HUES48 (cell line): ENCODE data around the gene WNT3A.
A peak's percentile ranks its signal among the peaks of the same experiment; 100 is the strongest.

ENCODE experiments used
- H3K27ac ChIP-seq: one replicate; pipeline ENCODE4 v1.7.0; 2013; ENCODE audit warnings: low read depth, low read length, inconsistent platforms
- H3K27me3 ChIP-seq: 2 replicates; pipeline ENCODE4 v1.6.1; 2013; ENCODE audit warnings: mild to moderate bottlenecking, low read length; ENCODE audit not compliant: control insufficient read depth, insufficient read depth
- H3K36me3 ChIP-seq: 2 replicates; pipeline ENCODE4 v1.6.1; 2013; ENCODE audit warnings: low read length; ENCODE audit not compliant: control insufficient read depth, insufficient read depth
- H3K4me1 ChIP-seq: 2 replicates; pipeline ENCODE4 v1.6.1; 2013; ENCODE audit warnings: mild to moderate bottlenecking, low read length; ENCODE audit not compliant: control insufficient read depth, insufficient read depth
- H3K4me3 ChIP-seq: 2 replicates; pipeline ENCODE4 v1.5.1; 2013; ENCODE audit warnings: mild to moderate bottlenecking, low read depth, low read length
- H3K9ac ChIP-seq: 2 replicates; pipeline ENCODE4 v1.6.1; 2013; ENCODE audit warnings: mild to moderate bottlenecking, low read depth, low read length, moderate library complexity
- H3K9me3 ChIP-seq: 2 replicates; pipeline ENCODE4 v1.6.1; 2013; ENCODE audit warnings: low read length; ENCODE audit not compliant: control insufficient read depth, insufficient read depth

The WNT3A gene

DNA sequence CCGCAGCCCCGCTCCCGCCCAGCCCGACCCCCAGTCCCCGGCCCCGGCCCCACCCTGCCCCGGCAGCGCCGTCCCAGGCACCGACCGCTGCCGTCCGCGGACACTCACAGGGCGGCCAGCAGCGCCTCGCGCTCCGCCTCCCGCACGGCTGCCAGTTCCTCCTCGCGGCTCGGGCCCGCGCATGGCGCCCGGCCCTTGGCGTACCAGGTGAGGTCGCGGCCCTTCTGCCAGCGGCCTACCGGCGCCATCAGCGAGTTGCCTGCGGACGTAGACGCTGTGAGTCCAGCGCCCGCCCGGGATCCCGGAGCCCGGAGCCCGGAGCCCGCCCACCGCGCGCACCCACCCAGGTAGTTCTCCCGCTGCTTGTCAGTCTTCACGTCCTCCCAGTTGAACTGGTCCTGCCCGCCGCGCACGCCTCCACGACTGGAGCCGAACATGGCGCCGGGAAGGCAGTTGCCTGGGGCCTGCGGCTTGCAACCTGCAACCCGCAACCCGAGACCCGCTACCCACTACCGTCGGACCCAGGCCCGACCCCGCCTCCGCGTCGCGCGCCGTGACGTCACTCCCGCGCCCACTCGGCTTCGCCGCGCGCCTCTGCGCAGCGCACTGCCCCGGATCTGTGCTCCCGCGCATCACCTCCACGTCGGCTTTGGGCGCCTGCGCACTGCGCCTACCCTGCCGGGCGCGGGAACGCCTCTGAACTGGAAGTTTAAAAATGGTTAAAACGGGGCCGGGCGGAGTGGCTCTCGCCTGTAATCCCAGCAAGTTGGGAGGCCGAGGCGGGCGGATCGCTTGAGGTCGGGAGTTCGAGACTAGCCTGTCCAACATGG is 96.2 kb downstream of the WNT3A start, which contains the start of gene C1orf35:
Gene C1orf35, minus strand, starts transcription at position 535 of the 830 bp plus-strand sequence. Its CDS starts 98 bp downstream, at position 437.
- H3K9me3 ChIP-seq: no peaks in the 10 kb centered on the region
- H3K27me3 ChIP-seq: no peaks in the 10 kb centered on the region
- no peaks in the 10 kb centered on the region for H3K4me1 ChIP-seq
- peak within 1 kb of the TSS; percentile 81 for H3K4me3 ChIP-seq
- peaks cover 54% of the 10 kb centered on the region for H3K36me3 ChIP-seq
- H3K27ac ChIP-seq: peak within 1 kb of the TSS; percentile 85
- peak within 1 kb of the TSS; percentile 60 for H3K9ac ChIP-seq

DNA sequence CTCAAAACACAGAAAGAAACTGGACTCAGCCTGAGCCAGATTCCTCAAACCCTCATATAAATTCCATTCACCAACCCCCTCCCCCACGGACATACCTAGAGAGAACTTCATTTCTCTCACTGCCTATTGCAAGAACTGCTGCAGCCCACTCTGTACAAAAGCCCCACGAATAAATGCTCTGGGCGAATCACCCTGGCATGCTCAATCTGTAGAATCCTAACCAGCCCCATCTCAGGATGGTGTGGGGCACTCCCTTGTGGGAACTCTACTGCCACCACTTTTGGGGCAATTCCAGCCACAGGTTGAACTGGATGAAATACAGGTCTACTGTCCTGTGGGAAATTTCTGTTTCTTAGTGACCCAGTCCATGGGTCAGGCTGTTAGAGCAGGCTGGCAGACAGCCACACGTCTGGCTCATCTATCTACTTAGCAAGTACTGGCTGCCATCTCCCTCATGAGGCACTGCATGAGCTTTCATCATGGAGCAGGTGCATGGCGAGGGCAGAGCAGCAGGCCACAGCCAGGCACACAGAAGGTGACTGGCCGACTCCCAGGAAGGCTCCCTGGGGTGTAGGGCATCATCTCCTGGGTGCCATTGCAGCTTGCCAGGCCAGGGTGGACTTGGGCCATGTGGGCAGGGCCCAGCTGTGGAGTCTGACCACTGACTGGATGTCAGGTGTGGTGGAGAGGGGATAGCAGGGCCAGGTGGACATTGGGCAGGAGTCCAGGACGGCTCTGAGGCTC is 97.9 kb downstream of the WNT3A start:
- H3K27ac ChIP-seq: no peak overlapping the region

DNA sequence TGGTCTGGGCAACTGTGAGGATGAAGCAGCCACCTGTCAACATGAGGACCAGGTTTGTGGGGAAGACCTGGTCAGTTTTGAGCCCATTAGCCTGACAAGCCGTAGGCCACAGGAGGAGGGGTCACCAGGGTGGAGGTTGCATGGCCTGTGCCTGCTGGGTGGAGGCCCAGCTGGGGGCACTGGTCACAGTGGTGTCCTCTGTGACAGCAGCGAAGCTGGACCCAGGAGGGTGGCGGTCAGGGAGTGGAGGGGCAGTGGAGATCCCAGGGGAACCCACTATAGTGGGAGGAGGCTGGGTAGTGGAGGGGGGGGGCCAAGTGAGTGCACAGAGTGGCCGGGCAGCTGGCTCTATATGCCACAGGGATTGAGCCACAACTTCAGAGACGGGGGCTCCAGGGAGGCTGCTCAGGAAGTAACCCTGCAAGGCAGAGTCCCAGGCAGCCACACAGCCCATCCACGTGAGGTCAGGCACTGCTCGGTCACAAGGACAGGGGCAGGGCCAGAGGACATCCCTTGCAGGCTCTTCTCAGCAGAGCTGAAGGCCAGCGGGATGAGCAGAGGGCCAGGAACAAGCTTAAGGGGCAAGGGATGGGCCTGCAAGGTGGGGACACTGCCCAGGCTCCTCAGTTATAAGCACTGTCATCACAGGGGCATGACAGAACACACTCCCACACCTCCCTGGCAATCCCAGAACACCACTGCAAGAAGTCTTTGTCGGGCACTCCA is 98.6 kb downstream of the WNT3A start:
- H3K27me3 ChIP-seq: no peaks in the 10 kb centered on the region
- no peak overlapping the region for H3K9ac ChIP-seq
- no peaks in the 10 kb centered on the region for H3K9me3 ChIP-seq
- peaks cover 3% of the 10 kb centered on the region; the same call in 1 of the 2 replicates for H3K4me1 ChIP-seq
- no peak overlapping the region for H3K27ac ChIP-seq
- peaks cover 31% of the 10 kb centered on the region for H3K36me3 ChIP-seq
- H3K4me3 ChIP-seq: no peak overlapping the region

More for the DNA sequence above, 97.9 kb downstream of the WNT3A start:
- H3K9me3 ChIP-seq: no peaks in the 10 kb centered on the region
- H3K9ac ChIP-seq: no peak overlapping the region
- peaks cover 37% of the 10 kb centered on the region for H3K36me3 ChIP-seq
- no peak overlapping the region for H3K4me3 ChIP-seq
- H3K27me3 ChIP-seq: no peaks in the 10 kb centered on the region
- peaks cover 3% of the 10 kb centered on the region; the same call in 1 of the 2 replicates for H3K4me1 ChIP-seq

DNA sequence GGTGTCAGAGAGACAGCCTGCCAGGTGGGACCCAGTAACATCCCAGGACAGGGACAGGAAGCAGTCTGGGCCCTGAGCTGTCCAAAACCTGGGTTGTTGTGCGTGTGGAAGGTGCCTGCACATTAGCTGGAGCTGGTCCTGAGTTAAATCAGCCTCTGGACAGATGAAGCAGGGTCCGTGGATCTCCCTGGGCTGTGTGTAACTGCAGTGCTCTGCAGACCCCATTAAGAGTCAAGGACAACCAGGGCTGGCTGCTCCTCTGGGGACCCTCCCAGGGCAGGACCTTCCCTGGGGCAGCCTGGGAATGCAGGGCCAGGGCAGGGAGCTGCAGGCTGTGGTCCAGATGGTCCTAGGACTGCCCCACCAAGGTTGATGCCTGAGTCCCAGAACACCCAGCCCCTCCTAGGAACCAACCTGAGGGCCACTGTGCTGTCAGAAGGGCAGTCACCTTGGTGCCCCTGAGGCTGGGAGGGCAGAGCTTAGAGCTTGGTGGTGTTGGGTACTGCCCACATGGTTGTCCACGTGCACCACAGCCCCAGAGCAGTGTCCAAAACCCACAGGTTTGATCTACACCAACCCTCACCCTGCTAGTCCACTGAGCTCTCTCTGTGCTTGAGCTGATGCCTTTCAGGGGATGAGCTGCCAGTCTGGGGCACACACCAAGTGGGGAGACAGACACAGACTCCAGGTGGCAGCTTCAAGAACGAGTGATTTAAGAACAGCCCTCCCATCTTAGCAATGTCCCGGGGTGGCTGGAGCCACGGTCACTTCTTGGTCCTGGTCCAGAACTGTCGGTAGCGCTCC is 99.4 kb downstream of the WNT3A start:
- Histone ChIP-seq H3K9ac (no peak overlapping the region), H3K4me3 (no peak overlapping the region), H3K4me1 (peaks cover 3% of the 10 kb centered on the region; the same call in 1 of the 2 replicates), H3K9me3 (no peaks in the 10 kb centered on the region), H3K36me3 (peaks cover 24% of the 10 kb centered on the region), H3K27ac (no peak overlapping the region), H3K27me3 (no peaks in the 10 kb centered on the region)

DNA sequence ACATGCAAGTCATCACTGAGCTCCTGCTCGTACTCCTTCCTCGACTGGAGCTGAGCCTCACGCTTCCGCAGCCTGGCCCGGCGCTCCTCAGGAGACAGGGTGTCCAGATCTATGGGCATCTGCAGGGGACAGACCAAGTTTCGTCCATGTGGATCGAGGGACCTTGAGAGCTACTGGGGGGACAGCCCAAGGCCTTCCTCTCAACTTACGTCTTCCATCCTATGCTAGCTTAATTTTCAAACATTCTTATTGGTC is 99.9 kb downstream of the WNT3A start:
- H3K36me3 ChIP-seq: peaks cover 22% of the 10 kb centered on the region
- H3K27me3 ChIP-seq: no peaks in the 10 kb centered on the region
- H3K9ac ChIP-seq: no peak overlapping the region
- H3K4me1 ChIP-seq: peaks cover 3% of the 10 kb centered on the region; the same call in 1 of the 2 replicates
- H3K9me3 ChIP-seq: no peaks in the 10 kb centered on the region
- no peak overlapping the region for H3K27ac ChIP-seq
- no peak overlapping the region for H3K4me3 ChIP-seq

DNA sequence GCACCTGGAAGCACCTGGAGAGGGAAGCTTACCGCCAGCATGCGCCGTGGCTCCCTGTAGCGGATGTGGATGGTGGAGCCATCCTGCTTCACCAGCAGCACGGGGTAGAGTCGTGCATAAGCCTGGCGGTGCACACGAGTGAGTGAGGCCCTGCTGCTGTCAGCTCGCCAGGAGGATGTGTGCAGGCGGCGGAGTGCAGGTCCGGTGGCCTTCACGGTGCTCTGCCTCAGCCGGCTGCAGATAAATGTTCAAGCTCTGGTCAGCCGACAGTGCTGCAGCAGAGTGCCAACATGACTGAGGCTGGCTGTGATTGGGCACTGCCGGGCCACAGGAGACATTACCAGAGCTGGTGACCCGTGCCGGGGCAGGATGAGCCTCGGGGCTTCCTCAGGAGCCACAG is 100.8 kb downstream of the WNT3A start:
- Histone ChIP-seq H3K27ac (no peak overlapping the region), H3K9ac (no peak overlapping the region), H3K4me3 (no peak overlapping the region), H3K36me3 (peaks cover 22% of the 10 kb centered on the region), H3K4me1 (peaks cover 3% of the 10 kb centered on the region; the same call in 1 of the 2 replicates), H3K9me3 (no peaks in the 10 kb centered on the region), H3K27me3 (no peaks in the 10 kb centered on the region)

DNA sequence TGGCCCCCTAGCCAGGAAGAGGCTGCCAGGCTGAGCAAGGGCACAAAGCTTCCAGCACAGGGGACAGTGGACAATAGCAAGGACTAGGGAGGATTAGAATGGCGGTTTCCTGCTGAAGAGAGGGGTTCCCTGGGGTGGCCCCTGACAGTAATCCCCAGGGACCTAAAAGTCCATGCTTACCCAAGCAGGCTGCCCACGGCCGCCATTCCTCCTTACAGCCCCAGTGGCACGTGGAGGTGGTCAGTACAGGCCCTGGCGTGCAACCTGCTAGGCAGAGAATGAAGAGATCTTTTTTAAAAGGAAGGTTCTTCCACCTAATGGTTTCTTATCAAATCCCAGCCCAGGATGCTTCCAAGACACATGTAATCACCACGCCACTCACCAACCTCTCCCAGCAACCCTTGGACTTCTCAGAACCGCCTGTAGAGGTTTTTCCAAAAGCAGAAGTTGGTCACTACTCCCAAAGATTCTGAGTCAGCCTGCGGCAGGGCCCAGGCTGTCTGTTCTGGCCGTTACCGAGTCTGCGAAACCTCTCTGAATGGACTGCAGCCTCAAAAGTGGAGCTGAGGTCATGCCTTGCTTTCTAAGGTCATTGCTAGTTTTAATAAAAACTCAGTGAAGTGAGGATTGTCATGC is 101.4 kb downstream of the WNT3A start:
- no peak overlapping the region for H3K27ac ChIP-seq
- H3K9ac ChIP-seq: peak overlapping the region; percentile 79; the same call in 1 of the 2 replicates
- peak overlapping the region; percentile 79 for H3K4me3 ChIP-seq
- H3K9me3 ChIP-seq: no peaks in the 10 kb centered on the region
- no peaks in the 10 kb centered on the region for H3K27me3 ChIP-seq
- peaks cover 3% of the 10 kb centered on the region; the same call in 1 of the 2 replicates for H3K4me1 ChIP-seq
- peaks cover 22% of the 10 kb centered on the region for H3K36me3 ChIP-seq

DNA sequence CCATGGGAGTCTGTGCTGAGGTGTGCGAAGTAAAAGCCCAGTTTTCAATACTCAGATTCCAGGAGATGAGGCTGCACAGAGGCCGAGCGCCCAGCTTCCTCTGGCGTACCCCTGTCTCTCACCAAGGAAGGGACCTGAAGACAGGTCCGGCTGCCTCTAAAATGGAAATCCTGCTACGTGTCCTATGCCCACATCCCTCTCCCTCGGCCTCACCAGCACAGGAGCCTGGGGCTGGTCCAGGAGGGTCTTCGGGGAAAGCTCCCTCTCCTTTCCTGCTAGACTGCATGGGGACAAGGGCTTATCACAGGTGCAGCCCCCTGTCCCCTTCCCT is 101.9 kb downstream of the WNT3A start:
- no peaks in the 10 kb centered on the region for H3K27me3 ChIP-seq

DNA sequence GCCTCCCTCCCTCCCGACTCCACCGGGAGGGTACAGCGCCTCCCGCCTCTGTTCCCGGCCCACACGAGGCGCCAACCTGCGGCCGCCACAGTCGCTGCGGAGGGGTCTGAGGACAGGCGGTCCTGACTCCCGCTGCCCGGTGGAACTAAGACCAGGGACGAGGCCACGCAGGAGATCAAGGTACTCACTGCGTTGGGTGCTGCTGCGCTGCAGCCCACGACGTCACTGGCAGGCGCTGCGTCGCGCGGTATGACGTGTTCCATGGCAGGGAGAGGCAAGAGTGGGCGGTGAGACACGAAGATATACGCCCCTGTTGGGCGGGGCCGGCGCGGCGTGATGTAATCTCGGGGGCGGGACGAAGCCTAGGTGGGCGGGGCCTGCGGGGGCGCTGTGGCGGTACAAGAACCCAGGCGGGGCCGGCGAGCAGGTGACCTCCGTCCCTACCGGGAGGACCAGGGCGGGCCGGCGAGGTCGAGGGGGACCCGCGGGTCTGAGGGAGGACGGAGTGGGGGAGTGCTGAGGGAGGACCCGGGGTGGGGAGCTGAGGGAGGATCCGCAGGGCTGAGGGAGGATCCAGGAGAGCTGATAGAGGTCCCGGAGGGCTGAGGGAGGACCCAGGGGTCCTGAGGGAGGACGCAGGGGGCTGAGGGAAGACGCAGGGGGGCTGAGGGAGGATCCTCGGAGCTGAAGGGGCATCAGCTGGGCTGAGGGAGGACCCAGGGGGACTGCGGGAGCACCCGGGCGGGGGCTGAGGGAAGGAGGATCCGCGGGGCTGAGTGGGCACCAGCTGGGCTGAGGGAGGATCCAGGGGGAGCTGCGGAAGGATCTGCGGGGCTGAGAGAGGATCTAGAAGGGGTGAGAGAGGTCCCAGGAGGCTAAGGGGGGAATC is 102.5 kb downstream of the WNT3A start, which contains the start of gene MRPL55:
Gene MRPL55, minus strand, starts transcription at position 227 of the 889 bp plus-strand sequence. CDS start 1,039 bp downstream, outside the sequence.
- no peaks in the 10 kb centered on the region for H3K27me3 ChIP-seq
- H3K27ac ChIP-seq: peak within 1 kb of the TSS; percentile 39
- peak within 1 kb of the TSS; percentile 79 for H3K9ac ChIP-seq
- no peaks in the 10 kb centered on the region for H3K9me3 ChIP-seq
- H3K36me3 ChIP-seq: peaks cover 22% of the 10 kb centered on the region
- H3K4me1 ChIP-seq: peaks cover 3% of the 10 kb centered on the region; the same call in 1 of the 2 replicates
- H3K4me3 ChIP-seq: peak within 1 kb of the TSS; percentile 79

More for the DNA sequence above, 101.9 kb downstream of the WNT3A start:
- Histone ChIP-seq H3K4me1 (peaks cover 3% of the 10 kb centered on the region; the same call in 1 of the 2 replicates), H3K9ac (peak overlapping the region; percentile 79), H3K4me3 (peak overlapping the region; percentile 79), H3K36me3 (peaks cover 22% of the 10 kb centered on the region), H3K9me3 (no peaks in the 10 kb centered on the region), H3K27ac (peak overlapping the region; percentile 39)
